ENCODE results near the gene IL17RD. TPM values are rescaled to one million over a fixed set of nuclear protein-coding genes. Genes with fewer than 3 reads are reported as not detected.

IL17RD gene
- total RNA-seq, 1 donor from 2014 or later, result 30.3 TPM

DNA sequence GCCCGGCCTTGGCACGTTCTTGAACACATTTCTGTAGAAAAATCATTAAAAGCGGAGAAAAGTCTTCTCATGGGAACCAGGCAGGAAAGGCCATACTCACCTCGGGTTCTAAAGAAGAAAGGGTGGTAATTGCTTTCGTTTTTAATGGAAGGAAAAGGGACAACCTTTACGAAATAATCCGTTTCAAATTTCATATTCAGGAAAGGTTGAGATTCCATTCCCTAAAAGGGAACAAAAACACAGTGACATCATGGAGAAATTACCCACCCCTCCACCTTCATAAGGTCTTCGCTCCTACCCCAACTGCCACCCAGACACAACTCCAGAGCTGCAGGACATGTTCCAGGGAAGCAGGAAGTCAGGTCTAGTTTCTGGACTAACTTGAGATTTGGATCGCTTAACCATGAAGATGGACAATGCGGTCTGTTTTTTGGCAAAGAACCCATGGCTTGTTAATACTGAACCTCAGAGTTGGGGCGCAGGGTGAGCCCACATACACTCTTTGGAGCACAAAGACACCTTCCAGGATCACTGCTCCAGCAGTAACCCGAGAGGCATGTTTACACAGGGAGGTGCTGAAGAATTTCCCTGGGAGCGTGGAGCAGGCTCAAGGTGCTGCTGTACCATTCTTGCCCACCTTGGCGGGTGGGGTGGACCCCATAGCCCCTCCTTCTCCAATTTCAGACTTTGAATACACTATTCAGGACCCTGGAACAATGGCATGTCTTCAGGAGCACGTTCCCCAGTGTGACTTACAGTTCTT is 55.5 kb downstream of the IL17RD start:
- Mint-ChIP-seq H3K4me1 (peaks cover 3% of the 10 kb centered on the region), H3K4me3 (no peak overlapping the region), H3K27ac (no peak overlapping the region), H3K27me3 (ENCODE audit: low read depth) (no peaks in the 10 kb centered on the region), H3K36me3 (peaks cover 25% of the 10 kb centered on the region), H3K9me3 (no peaks in the 10 kb centered on the region)
- no peak for TF ChIP-seq CTCF (IDR thresholded peaks at IDR 0.05; ENCODE audit: unreplicated experiment)
- DNase-seq (ENCODE audit: low spot score in 2 of 2, unreplicated experiment in 2 of 2), result no peak

GRCh38 chr3:57108684-57109083 is 56.5 kb downstream of the IL17RD start:
- Mint-ChIP-seq H3K27ac (no peak overlapping the region), H3K4me1 (peaks cover 3% of the 10 kb centered on the region), H3K4me3 (no peak overlapping the region), H3K9me3 (no peaks in the 10 kb centered on the region), H3K36me3 (peaks cover 24% of the 10 kb centered on the region), H3K27me3 (ENCODE audit: low read depth) (no peaks in the 10 kb centered on the region)
- TF ChIP-seq CTCF (IDR thresholded peaks at IDR 0.05; ENCODE audit: unreplicated experiment), result no peak
- DNase-seq (ENCODE audit: low spot score in 2 of 2, unreplicated experiment in 2 of 2), result no peak

GRCh38 chr3:57105585-57105984 is 59.6 kb downstream of the IL17RD start:
- H3K4me3 Mint-ChIP-seq, result no peak overlapping the region
- peaks cover 19% of the 10 kb centered on the region for H3K36me3 Mint-ChIP-seq
- no peaks in the 10 kb centered on the region for H3K9me3 Mint-ChIP-seq
- H3K27me3 Mint-ChIP-seq (ENCODE audit: low read depth), result no peaks in the 10 kb centered on the region
- no peak overlapping the region for H3K27ac Mint-ChIP-seq
- no peak for TF ChIP-seq CTCF (IDR thresholded peaks at IDR 0.05; ENCODE audit: unreplicated experiment)
- H3K4me1 Mint-ChIP-seq, result peaks cover 11% of the 10 kb centered on the region
- no peak for DNase-seq (ENCODE audit: low spot score in 2 of 2, unreplicated experiment in 2 of 2)

GRCh38 chr3:57100046-57100695 is 65.0 kb downstream of the IL17RD start:
- TF ChIP-seq CTCF (IDR thresholded peaks at IDR 0.05; ENCODE audit: unreplicated experiment), result peak; percentile 91
- Mint-ChIP-seq H3K4me1 (peaks cover 11% of the 10 kb centered on the region), H3K27ac (peak overlapping the region; percentile 61), H3K9me3 (no peaks in the 10 kb centered on the region), H3K36me3 (peaks cover 27% of the 10 kb centered on the region), H3K4me3 (no peak overlapping the region), H3K27me3 (ENCODE audit: low read depth) (no peaks in the 10 kb centered on the region)
- DNase-seq (ENCODE audit: low spot score in 2 of 2, unreplicated experiment in 2 of 2), result peak in 1 of 2 experiments; percentile 82

- H3K9me3 Mint-ChIP-seq, result no peaks in the 10 kb centered on the region
- H3K36me3 Mint-ChIP-seq, result peaks cover 27% of the 10 kb centered on the region
- H3K27me3 Mint-ChIP-seq (ENCODE audit: low read depth), result no peaks in the 10 kb centered on the region
- peaks cover 11% of the 10 kb centered on the region for H3K4me1 Mint-ChIP-seq
- no peak overlapping the region for H3K4me3 Mint-ChIP-seq
- DNase-seq (ENCODE audit: low spot score in 2 of 2, unreplicated experiment in 2 of 2), result no peak
- TF ChIP-seq CTCF (IDR thresholded peaks at IDR 0.05; ENCODE audit: unreplicated experiment), result no peak
- no peak overlapping the region for H3K27ac Mint-ChIP-seq
Measured at GRCh38 chr3:57098418-57099310, 66.5 kb downstream of the IL17RD start.
